Adrenal gland (tissue), 12 donors: ENCODE data around the gene ALG14. TPM values are rescaled to one million over a fixed set of nuclear protein-coding genes. Genes with fewer than 3 reads are reported as not detected.

Experiments
- DNase-seq, 7 donors: peaks; one replicate each; pipeline ENCODE4 v3.0.0-alpha.2; 2019 to 2020
- H3K27ac ChIP-seq, 5 donors: fragments of 200-600 bp; sonication (generic) in 4 of 5; 1 replicate in 3 of 5; 2 replicates in 2 of 5; pipeline versions ENCODE4 v1.5.1 to v1.8.0; 2016 to 2020; ENCODE audit warnings: mild to moderate bottlenecking in 1 of 5
- H3K27me3 ChIP-seq: fragments of 200-600 bp; 2 replicates; pipeline ENCODE4 v1.8.0; 2021
- H3K36me3 ChIP-seq, 2 donors: fragments of 200-600 bp; replicated peaks in 1 of 2; 1 replicate in 1 of 2; 2 replicates in 1 of 2; pipeline versions ENCODE4 v1.5.1 to v1.8.0; 2018 to 2022
- H3K4me1 ChIP-seq, 2 donors: fragments of 200-600 bp; replicated peaks in 1 of 2; 1 replicate in 1 of 2; 2 replicates in 1 of 2; pipeline versions ENCODE4 v1.5.1 to v1.8.0; 2018 to 2021
- H3K4me3 ChIP-seq, 4 donors: fragments of 200-600 bp; sonication (generic) in 3 of 4; one replicate each; pipeline ENCODE4 v1.5.1; 2016 to 2018
- H3K9me3 ChIP-seq, 3 donors: fragments of 200-600 bp; sonication (generic) in 1 of 3; replicated peaks in 1 of 3; 1 replicate in 2 of 3; 2 replicates in 1 of 3; pipeline versions ENCODE4 v1.5.1 to v1.8.0; 2016 to 2021
- CTCF ChIP-seq, 6 experiments: fragments of 450-650 bp in 4 of 6; fragments of 200-600 bp in 2 of 6; sonication (generic) in 1 of 6; IDR thresholded peaks; 1 replicate in 5 of 6; 2 replicates in 1 of 6; pipeline versions ENCODE4 v1.5.1 to v1.8.0; 2016 to 2021; ENCODE audit warnings: antibody characterized with exemption in 6 of 6, mild to moderate bottlenecking in 2 of 6, moderate library complexity in 1 of 6
- POLR2A ChIP-seq, 2 donors: fragments of 450-650 bp; IDR thresholded peaks; one replicate each; pipeline ENCODE4 v1.6.1; 2017; ENCODE audit warnings: antibody characterized with exemption in 2 of 2, mild to moderate bottlenecking in 2 of 2, moderate library complexity in 1 of 2
- WGBS, 4 donors: extraction: QIAGEN DNeasy Blood & Tissue Kit in 2 of 4; methylation state at CpG; one replicate each; pipeline versions ENCODE4 v1.1.5 to v1.1.7; 2013 to 2017; 5-methylcytosine and 5-hydroxymethylcytosine counted together
- intact Hi-C, 2 donors: fragments of 100-400 bp; cut with DNase I; formaldehyde crosslinking; loops; one replicate each; pipeline versions ENCODE4 v1.14.1 to v1.15.0; 2022 to 2023
- polyA plus RNA-seq, 3 donors: library from polyadenylated mRNA; stranded (reverse); fragments of 200-250 nt in 2 of 3; fragments of 350-450 nt in 1 of 3; fragmentation: Illumina TruSeq in 1 of 3; extraction: RNeasy Lipid Tissue Mini Kit (QIAGEN cat#74804) in 1 of 3; gene quantifications; one replicate each; pipeline ENCODE4 v1.2.3, GENCODE V29; 2013 to 2014
- total RNA-seq, 9 donors: library from RNA; depleted of rRNA in 4 of 9; stranded (reverse); fragments of >200 nt in 4 of 9; fragments of 120-200 nt in 1 of 9; fragmentation: NEBNext Ultra II Directional in 1 of 9; extraction: Animal tissue kit (Norgen Biotek cat#: 25700) in 1 of 9; gene quantifications; one replicate each; pipeline versions ENCODE4 v1.1.0 to v1.2.4, GENCODE V29; 2013 to 2023
- donor health status: healthy with polysubstance abuse.
- donor health status: Bipolar disorder and iron deficiency.
- donor health status: DM: yes; HTN: yes; CAD: no.
- donor health status: DM: no; HTN: no; CAD: no.
- donor health status: DM: no; HTN: no; CAD: no.
- donor health status: DM: yes; HTN: yes; CAD: no.

Gene ALG14
- total and polyA plus RNA-seq, 12 donors: 1.5 to 29.9 (median 14.3) TPM

GRCh38 chr1:94994805-94995204 lies 77.9 kb downstream of the ALG14 start:
- Histone ChIP-seq H3K9me3 (no peaks in the 10 kb centered on the region), H3K27me3 (no peaks in the 10 kb centered on the region), H3K4me3 (no peak overlapping the region), H3K36me3 (no peaks in the 10 kb centered on the region), H3K27ac (peak overlapping the region in 2 of 5 donors; percentile 7 to 57), H3K4me1 (peaks cover 0 to 7% of the 10 kb centered on the region in 2 donors)
- TF ChIP-seq CTCF (IDR thresholded peaks at IDR 0.05) (no peak), POLR2A (IDR thresholded peaks at IDR 0.05) (no peak)
- DNase-seq: no peak
- WGBS, 4 donors: 24 to 33% (median 29%) methylated on average over 2 of the region's 2 CpGs
- intact Hi-C loops: loop anchor here in 1 of 2 donors (5.0 kb wide), 1 partner anchor 42 kb away; no protein-coding TSS in a partner anchor

DNA sequence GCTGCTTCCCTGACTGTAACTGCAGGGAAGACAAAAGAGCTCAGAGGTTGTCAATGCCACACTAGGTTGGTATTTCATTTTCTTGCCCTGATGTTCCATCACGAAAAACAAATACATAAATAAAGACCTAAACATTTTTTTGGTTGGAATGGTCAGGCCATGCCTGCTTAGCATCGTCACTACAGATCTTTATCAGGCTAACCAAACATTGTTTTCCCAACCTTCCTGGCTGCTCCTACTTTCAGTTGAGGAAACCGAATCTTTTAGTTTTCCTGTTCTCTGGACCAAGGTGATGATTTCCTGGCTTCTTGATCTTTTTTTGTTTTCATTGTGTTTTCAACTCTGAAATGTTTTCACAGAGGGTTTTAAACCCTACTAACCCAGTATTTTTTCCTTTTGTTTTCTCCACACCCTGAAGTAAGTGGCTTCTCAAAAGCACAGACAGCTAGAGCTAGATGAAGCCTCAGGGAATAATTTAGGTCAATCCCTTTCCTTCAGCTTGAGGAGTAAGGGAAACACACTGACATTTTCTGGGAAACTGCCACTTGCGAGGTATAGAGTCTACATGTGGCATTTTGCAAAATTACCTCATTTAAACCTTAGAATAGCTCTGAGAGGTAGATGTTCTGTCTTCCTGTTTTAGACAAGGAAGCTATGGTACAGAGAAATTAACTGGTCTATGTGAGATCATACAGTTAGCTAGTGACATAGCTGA lies 78.7 kb downstream of the ALG14 start:
- intact Hi-C loops: loop anchor here in 1 of 2 donors (5.0 kb wide), 1 partner anchor 43 kb away; no protein-coding TSS in a partner anchor
- H3K4me3 ChIP-seq: no peak overlapping the region
- TF ChIP-seq CTCF (IDR thresholded peaks at IDR 0.05): no peak
- no peak for TF ChIP-seq POLR2A (IDR thresholded peaks at IDR 0.05)
- no peaks in the 10 kb centered on the region for H3K36me3 ChIP-seq
- H3K27me3 ChIP-seq: no peaks in the 10 kb centered on the region
- DNase-seq: no peak
- H3K4me1 ChIP-seq: peaks cover 0 to 12% of the 10 kb centered on the region in 2 donors
- WGBS, 4 donors: 80 to 86% (median 81%) methylated on average over 4 of the region's 4 CpGs
- H3K9me3 ChIP-seq: no peaks in the 10 kb centered on the region
- H3K27ac ChIP-seq: peak overlapping the region in 2 of 5 donors; percentile 7 to 57

DNA sequence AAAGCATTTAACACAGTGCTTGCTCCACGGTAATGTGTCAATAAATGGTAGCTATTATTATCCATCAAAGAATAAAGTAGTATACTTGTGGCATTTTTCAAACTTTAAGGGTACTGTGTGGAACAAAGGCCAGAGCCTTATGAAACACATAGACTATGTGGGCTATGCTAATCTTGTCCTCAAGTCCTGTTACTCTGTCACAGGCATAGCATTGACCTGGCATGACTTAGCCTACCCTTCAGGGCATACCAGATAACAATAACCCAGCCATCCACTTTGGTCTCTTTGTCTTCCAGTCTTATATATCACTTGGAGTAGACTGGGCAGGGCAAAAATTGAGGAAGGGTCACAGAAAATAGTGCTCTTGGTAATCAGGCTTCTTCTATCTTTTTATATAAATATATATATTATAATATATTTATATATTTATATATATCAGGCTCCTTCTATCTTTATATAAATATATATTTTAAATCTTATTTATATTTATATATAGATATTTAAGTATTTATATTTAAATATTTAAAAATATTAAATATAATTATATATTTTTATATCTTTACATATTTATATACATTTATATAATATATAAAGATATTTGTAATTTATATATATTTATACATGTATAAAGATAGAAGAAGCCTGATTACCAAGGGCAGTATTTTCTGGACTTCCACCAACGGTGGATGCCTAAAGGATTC lies 79.7 kb downstream of the ALG14 start:
- intact Hi-C loops: loop anchor here in 1 of 2 donors (5.0 kb wide), 1 partner anchor 44 kb away; no protein-coding TSS in a partner anchor
- TF ChIP-seq POLR2A (IDR thresholded peaks at IDR 0.05): no peak
- 69 to 88% (median 75%) methylated on average over 2 of the region's 2 CpGs for whole genome bisulfite sequencing, 4 donors

GRCh38 chr1:94992161-94992560 lies 80.6 kb downstream of the ALG14 start:
- no peak for DNase-seq
- Histone ChIP-seq H3K4me3 (no peak overlapping the region), H3K27ac (no peak overlapping the region), H3K4me1 (peaks cover 7 to 21% of the 10 kb centered on the region in 2 donors), H3K27me3 (no peaks in the 10 kb centered on the region), H3K9me3 (no peaks in the 10 kb centered on the region), H3K36me3 (no peaks in the 10 kb centered on the region)
- WGBS, 4 donors: 78 to 86% (median 80%) methylated on average over 5 of the region's 5 CpGs
- intact Hi-C loops: loop anchor here in 1 of 2 donors (5.0 kb wide), 1 partner anchor 45 kb away; no protein-coding TSS in a partner anchor
- TF ChIP-seq POLR2A (IDR thresholded peaks at IDR 0.05) (no peak), CTCF (IDR thresholded peaks at IDR 0.05) (no peak)

More for the DNA sequence above, 79.7 kb downstream of the ALG14 start:
- no peak for DNase-seq
- H3K36me3 ChIP-seq: no peaks in the 10 kb centered on the region
- peaks cover 0 to 12% of the 10 kb centered on the region in 2 donors for H3K4me1 ChIP-seq
- H3K27ac ChIP-seq: no peak overlapping the region
- H3K9me3 ChIP-seq: no peaks in the 10 kb centered on the region
- H3K4me3 ChIP-seq: no peak overlapping the region
- no peaks in the 10 kb centered on the region for H3K27me3 ChIP-seq
